HG02840 (cell line): ENCODE results near the gene ARPC1A.
"Not testable (repeated sequence)": the region's sequence is repeated elsewhere in the genome, so short reads cannot be mapped to it uniquely, and the experiment has no call there.

Source experiments
- ATAC-seq: cut with Tn5 transposase; IDR thresholded peaks from one replicate; pipeline ENCODE4 v1.9.1; 2021; ENCODE audit warnings: mild to moderate bottlenecking, moderate library complexity, moderate number of reproducible peaks; ENCODE audit not compliant: unreplicated experiment, low FRiP score

The ARPC1A gene

GRCh38 chr7:99404977-99405320 lies 79.3 kb downstream of the ARPC1A start:
- ATAC-seq = no peak

GRCh38 chr7:99406557-99406956 lies 80.9 kb downstream of the ARPC1A start:
- ATAC-seq = no peak

GRCh38 chr7:99407872-99408378 lies 82.2 kb downstream of the ARPC1A start:
- no peak for ATAC-seq

- peak; percentile 81 for ATAC-seq
Measured at GRCh38 chr7:99408379-99409191, 82.9 kb downstream of the ARPC1A start, which contains the start of the genes BUD31 and PDAP1. Gene BUD31, plus strand, starts transcription at chr7:99408969. Its CDS starts 2,124 bp downstream, at chr7:99411093. Gene PDAP1, minus strand, starts transcription at chr7:99408597. Its CDS starts 49 bp downstream, at chr7:99408548.

- peak; percentile 1 for ATAC-seq
Measured at GRCh38 chr7:99409192-99409572, 83.5 kb downstream of the ARPC1A start.

- ATAC-seq = no peak
Measured at GRCh38 chr7:99409806-99410205, 84.1 kb downstream of the ARPC1A start.

- ATAC-seq = no peak
Measured at GRCh38 chr7:99410635-99411034, 84.9 kb downstream of the ARPC1A start.

- ATAC-seq = not testable (repeated sequence)
Measured at GRCh38 chr7:99415513-99416127, 89.9 kb downstream of the ARPC1A start.
